ENCODE data around the gene PER1.

PER1 gene, protein sequence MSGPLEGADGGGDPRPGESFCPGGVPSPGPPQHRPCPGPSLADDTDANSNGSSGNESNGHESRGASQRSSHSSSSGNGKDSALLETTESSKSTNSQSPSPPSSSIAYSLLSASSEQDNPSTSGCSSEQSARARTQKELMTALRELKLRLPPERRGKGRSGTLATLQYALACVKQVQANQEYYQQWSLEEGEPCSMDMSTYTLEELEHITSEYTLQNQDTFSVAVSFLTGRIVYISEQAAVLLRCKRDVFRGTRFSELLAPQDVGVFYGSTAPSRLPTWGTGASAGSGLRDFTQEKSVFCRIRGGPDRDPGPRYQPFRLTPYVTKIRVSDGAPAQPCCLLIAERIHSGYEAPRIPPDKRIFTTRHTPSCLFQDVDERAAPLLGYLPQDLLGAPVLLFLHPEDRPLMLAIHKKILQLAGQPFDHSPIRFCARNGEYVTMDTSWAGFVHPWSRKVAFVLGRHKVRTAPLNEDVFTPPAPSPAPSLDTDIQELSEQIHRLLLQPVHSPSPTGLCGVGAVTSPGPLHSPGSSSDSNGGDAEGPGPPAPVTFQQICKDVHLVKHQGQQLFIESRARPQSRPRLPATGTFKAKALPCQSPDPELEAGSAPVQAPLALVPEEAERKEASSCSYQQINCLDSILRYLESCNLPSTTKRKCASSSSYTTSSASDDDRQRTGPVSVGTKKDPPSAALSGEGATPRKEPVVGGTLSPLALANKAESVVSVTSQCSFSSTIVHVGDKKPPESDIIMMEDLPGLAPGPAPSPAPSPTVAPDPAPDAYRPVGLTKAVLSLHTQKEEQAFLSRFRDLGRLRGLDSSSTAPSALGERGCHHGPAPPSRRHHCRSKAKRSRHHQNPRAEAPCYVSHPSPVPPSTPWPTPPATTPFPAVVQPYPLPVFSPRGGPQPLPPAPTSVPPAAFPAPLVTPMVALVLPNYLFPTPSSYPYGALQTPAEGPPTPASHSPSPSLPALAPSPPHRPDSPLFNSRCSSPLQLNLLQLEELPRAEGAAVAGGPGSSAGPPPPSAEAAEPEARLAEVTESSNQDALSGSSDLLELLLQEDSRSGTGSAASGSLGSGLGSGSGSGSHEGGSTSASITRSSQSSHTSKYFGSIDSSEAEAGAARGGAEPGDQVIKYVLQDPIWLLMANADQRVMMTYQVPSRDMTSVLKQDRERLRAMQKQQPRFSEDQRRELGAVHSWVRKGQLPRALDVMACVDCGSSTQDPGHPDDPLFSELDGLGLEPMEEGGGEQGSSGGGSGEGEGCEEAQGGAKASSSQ (N-terminal part only)

GRCh38 chr17:8152112-8152775, at the start of gene PER1:
PER1 (minus strand) TSS chr17:8152404; CDS start chr17:8150706, 1,698 bp downstream.
- DNase-seq: peak; percentile 72

DNA sequence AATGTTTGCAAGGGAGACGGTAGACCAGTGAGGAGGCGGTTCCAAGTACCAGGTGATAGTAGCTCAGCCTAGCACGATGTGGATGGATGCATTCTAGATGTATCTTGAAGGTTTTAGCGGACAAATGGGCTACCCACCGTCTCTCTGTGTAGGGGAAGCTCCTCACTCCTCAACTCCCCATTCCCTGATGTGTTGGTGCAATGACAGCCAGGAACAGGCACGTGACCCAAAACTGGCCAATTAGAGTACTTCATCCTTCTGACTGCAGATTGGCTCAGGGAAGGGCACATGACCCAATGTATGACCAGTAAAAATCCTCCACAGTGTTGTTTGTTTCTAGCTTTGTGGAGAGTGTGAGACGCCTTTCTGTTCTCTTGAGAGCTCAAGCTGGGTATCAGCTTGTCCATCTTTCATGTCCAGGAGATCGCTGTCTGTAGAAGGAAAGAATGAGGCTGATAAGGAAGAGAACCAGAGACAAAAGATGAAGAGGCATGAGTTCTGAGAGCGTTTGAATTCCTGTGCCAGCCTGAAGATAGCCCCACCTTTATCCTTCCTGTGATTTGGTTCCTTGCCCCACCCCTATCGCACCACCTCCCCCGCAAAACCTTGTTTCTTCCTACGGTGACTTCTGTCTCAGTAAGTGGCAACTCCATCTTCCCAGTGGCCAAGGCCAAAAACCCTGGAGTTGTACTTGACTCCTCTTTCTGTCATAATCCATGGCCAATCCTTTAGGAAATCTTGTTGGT, 40.0 kb upstream of the PER1 start:
- no peak for DNase-seq

DNA sequence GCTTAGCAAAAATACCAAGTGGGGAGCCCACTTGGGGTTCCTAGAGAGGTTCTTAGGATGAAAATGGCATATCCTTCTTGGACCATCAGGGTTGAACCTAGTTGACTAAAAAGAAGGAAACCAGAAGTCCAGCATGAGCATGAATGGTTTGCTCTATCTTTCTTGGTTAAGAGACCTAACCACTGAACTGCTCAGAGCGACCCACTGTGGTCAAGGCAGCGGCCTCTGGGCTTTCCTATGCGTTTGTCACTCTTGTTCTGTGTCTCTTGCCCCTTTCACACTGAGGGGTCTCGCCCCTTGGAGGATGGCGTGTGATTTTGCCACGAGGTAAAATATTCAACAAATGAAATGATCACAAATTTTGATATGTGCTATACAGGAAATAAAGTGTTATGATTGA, 38.3 kb upstream of the PER1 start:
- DNase-seq: no peak

- peak; percentile 94 for DNase-seq
These were observed 37.7 kb upstream of the PER1 start, which contains the start of gene BORCS6 for GRCh38 chr17:8189711-8190477. BORCS6 (minus strand) TSS chr17:8190180; CDS start chr17:8190140, 40 bp downstream.

- no peak for DNase-seq
These were observed 37.0 kb upstream of the PER1 start for GRCh38 chr17:8189041-8189710.

DNA sequence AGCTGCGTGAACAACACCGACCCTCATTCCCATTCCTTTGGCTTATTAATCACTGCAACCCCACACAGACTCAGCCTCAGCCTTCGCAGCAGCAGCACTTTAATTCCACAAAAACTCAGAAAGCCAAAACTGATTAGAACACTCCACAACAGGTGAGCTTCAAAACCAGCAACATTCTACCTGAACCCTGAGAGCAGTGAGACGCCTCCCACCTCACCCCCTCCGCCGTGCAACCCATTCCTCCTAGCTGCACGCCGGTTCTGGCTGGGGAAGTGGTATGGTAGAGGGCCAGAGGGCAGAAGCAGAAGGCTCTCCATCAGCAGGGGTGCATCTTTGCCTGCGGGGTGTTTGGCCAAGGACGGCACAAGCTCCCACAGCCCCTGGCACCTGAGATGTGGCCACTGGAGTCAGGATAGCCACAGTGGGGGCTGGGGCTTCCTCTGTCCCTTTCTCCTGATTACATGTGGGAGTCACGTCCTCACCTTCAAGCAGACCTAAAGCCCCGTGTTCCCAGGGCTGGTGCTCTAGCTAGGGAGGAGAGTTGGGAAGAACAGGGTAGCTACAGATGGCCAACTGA, 36.1 kb upstream of the PER1 start:
- no peak for DNase-seq

DNA sequence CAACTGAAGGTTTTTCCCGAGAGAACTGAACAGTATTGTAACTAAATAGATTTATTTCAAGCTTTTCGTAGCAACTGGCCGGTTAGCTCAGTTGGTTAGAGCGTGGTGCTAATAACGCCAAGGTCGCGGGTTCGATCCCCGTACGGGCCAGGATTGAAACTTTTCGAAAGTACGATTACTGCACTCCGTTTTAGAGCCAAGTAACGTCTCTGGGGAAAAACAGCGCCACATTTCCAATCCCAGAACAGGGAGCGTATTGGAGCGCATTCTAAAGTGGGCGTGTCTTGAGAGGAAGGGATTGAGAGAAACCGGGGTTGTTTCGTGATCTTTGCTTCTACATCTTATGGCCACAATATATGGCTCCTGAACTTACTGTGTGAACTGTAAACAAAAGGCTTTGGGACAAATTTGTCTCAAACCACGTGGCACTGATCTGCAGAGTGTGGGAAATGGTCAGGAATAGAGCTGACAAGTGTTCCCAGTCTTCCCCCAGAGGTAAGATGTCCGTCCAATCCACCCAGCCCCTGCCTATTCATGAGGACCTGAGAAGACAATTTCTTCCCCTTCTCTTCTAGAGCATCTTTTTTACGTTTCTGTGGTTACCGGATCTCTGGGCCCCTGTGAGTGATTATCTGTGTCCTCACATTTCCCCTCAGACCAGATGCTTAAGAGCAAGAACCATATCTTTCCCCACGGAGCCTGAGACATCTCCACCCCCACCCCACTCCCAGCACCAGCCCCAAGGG, 35.5 kb upstream of the PER1 start:
- peak; percentile 97 for DNase-seq

DNA sequence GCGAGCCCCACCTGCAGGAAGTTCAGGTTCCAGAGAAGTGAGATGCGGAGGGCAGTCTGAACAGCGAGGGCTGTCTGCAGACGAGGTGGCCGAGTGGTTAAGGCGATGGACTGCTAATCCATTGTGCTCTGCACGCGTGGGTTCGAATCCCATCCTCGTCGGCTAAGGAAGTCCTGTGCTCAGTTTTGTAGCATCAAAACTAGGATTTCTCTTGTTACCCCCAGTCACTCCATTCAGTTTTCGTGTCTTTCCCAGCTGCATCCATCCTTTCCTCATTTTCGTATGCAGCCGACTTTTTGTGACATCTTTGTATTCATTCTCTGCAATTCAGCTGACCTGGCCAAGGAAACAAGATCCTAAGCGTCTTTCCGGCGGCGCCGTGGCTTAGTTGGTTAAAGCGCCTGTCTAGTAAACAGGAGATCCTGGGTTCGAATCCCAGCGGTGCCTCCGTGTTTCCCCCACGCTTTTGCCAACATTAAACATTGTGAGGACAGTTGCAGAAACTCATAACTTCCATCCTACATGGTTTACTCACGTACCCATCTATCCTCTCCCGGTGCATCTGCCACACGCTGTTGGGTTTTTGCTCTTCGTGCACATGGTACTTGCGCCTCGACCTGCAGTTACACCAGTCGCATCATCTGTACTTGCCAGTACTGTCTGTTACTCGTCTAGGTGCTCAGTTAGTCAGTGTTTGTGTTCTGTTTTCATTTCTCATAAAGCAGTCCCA, 34.7 kb upstream of the PER1 start:
- peak; percentile 90 for DNase-seq

DNA sequence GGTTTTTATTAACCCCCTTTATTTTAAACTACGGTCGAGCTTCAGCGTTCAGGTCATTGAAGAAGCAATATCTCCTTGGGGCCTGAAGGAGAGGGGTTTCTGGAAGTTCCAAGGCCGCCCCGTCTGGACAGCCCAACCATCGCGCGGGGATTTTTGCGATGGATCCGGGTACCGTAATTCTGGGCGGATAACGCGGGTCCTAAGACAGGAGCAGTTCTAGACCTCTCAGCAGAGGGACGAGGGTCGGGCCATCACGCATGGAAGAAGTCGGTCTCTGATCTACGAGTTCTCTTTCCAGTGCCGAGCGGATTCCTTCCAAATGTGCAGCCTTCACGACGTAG, 34.2 kb upstream of the PER1 start:
- DNase-seq: no peak

DNA sequence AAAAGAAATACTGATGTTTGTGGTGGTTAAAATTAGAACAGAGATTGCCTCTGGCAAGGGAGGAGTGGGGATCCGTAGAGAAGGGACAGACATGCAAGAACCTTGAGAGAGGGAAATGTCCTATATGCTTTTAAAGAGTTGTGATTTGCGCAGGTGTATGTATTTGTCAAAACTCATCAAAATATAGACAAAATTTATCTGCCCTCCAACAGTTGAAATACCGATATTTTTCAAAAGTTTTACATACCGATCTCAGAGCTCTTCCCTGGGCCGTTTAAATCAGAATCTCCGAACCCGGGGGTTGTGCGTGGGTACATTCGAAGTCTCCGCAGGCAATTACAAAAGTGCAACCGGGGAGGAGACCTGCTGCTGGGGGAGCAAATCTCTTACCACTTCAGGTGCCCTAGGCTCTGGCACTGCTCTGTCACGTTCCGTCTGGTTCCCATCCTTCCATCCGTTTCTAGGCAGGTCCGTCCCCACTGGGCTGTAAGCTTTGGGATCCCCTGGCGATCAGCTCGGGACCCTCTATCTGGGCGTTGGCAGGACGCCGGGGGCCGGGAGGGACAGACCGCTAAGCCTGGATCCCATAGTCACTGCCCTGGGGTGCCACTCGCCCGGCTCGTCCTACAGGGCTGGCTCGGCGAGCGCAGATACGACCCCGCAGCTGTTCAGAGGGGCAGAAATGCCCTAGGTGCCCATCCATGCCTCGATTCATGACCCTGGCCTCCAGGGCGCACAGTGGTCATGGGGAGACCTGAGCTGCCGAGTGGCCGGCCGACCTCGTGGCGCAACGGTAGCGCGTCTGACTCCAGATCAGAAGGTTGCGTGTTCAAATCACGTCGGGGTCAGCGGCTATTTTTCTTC, 33.6 kb upstream of the PER1 start:
- peak; percentile 42 for DNase-seq

- no peak for DNase-seq
These were observed 25.0 kb upstream of the PER1 start for GRCh38 chr17:8176998-8177731.

DNA sequence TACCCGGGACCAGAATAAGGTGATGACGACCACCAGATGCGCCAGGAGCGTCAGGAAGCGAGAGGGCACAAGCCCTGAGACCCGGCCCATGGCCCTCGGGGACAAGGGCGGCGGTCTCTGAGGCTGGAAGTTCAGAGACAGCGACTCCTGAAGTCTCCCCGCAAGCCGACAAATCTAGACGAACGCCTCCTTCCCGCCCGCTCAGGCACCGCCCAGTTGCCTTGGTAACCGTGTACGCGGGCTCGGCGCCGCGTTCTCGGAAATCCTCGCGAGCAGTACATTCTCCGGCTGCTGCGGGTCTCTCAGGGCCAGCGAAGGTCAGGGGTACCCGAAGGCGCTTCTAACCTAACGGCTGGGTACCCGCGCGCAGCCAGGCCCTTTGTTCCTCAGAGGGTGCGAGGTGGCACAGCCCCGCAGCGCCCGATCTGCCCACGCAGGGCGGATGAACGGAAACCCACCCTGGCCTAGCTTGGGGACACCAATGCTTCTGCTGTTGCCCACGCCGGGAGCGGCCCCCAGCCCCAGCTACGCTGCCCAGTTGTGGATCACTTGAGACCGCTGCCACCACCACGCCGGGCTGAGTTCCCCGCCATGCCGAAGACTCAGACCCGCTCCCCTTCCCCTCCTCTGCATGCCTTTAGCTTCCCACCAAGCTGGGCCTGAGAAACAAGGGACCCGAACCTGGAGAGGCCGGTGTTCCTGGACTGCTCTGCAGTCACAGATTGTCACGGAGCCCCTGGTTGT, 24.2 kb upstream of the PER1 start, which contains the start of gene TMEM107:
TSS of gene TMEM107 (minus strand) at position 184 of the 744 bp plus-strand sequence. CDS start at position 90, 94 bp downstream.
- peak; percentile 82 for DNase-seq

DNA sequence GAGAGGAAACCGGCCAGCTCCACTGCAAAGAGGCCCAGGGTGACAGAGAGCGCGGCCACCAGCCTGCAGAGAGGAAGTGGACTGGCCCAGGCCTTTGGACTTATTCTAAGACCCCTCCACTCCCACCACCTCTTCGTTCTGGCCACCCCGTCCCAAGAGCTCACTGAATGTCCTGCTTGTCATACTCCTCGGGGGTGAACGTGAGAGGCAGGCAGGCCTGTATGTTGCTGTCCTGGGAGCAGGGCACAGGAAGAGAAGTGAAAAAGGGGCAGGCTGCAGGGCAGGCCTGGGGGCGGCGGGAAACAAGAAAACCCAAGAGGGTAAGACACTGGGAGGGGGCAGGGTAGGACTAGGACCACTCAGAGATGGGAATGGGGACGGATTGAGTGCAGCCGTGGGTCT, 23.6 kb upstream of the PER1 start:
- DNase-seq: no peak

DNA sequence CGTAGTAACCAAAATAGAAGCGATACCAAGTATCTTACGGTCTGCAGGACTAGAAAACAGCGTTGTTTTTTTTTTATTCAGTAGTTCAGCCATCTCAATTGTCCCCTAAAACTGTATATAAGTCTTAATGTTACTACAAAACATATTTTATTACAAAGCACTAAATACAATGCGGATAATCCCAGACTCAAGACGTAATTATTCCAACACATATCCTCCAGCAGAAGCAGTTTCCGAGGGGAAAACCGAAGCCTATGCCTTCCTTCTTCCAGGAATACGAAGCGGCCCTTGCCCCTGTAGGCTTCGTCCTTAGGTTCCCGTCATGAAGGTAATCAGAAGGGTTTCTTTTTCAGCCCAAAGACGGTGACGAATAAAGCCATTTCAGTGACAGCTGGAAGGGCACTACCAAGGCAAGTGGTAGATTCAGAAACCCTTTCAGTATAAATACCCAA, 21.7 kb upstream of the PER1 start:
- DNase-seq: peak; percentile 50

- DNase-seq: peak; percentile 95
These were observed 21.1 kb upstream of the PER1 start for GRCh38 chr17:8173056-8173870.

All from DMS79 (cell line).